Fibroblast of pulmonary artery (primary cell): ENCODE measurements around the gene TLK1.
A peak's percentile ranks its signal among the peaks of the same experiment; 100 is the strongest.
"Not testable (repeated sequence)": the region's sequence is repeated elsewhere in the genome, so short reads cannot be mapped to it uniquely, and the experiment has no call there.

Source experiments
- DNase-seq: peaks from one replicate; pipeline ENCODE4 v3.0.0-alpha.2; 2010; ENCODE audit warnings: low read depth
- H3K4me3 ChIP-seq: replicated peaks from 2 replicates; pipeline ENCODE4 v1.5.1; 2011; ENCODE audit warnings: low read depth, mild to moderate bottlenecking, control low read depth, low read length, moderate library complexity
- CTCF ChIP-seq: IDR thresholded peaks from 2 replicates; pipeline ENCODE4 v1.5.1; 2011; ENCODE audit warnings: mild to moderate bottlenecking, control low read depth, low read length, inconsistent platforms; ENCODE audit errors: missing control alignments

TLK1 gene

GRCh38 chr2:171098607-171099006, 62.1 kb downstream of the TLK1 start:
- no peak for DNase-seq
- TF ChIP-seq CTCF, result no peak
- H3K4me3 ChIP-seq, result no peak overlapping the region

GRCh38 chr2:171095014-171095582, 65.6 kb downstream of the TLK1 start:
- DNase-seq, result no peak

GRCh38 chr2:171091517-171091916, 69.2 kb downstream of the TLK1 start:
- not testable (repeated sequence) for DNase-seq, H3K4me3 ChIP-seq

More at GRCh38 chr2:171095014-171095582, 65.6 kb downstream of the TLK1 start:
- no peak overlapping the region for H3K4me3 ChIP-seq
- TF ChIP-seq CTCF, result no peak

GRCh38 chr2:171089489-171089888, 71.2 kb downstream of the TLK1 start:
- no peak for TF ChIP-seq CTCF
- no peak overlapping the region for H3K4me3 ChIP-seq
- DNase-seq, result no peak

- no peak for TF ChIP-seq CTCF
- no peak for DNase-seq
- no peak overlapping the region for H3K4me3 ChIP-seq
Measured at GRCh38 chr2:171088057-171088834, 72.4 kb downstream of the TLK1 start.

GRCh38 chr2:171087547-171087946, 73.1 kb downstream of the TLK1 start:
- no peak for DNase-seq
- H3K4me3 ChIP-seq, result no peak overlapping the region
- TF ChIP-seq CTCF, result no peak

GRCh38 chr2:171086352-171087290, 74.1 kb downstream of the TLK1 start:
- TF ChIP-seq CTCF, result peak; percentile 77
- H3K4me3 ChIP-seq, result no peak overlapping the region
- peak; percentile 67 for DNase-seq
